Kidney capillary endothelial cell (primary cell): ENCODE data around the gene GPR161.
A peak's percentile ranks its signal among the peaks of the same experiment; 100 is the strongest.
"Not testable (repeated sequence)": the region's sequence is repeated elsewhere in the genome, so short reads cannot be mapped to it uniquely, and the experiment has no call there.

Experiments used
- DNase-seq: peaks from one replicate; pipeline ENCODE4 v3.0.0-alpha.2; 2018; ENCODE audit warnings: low spot score

GPR161 gene, protein sequence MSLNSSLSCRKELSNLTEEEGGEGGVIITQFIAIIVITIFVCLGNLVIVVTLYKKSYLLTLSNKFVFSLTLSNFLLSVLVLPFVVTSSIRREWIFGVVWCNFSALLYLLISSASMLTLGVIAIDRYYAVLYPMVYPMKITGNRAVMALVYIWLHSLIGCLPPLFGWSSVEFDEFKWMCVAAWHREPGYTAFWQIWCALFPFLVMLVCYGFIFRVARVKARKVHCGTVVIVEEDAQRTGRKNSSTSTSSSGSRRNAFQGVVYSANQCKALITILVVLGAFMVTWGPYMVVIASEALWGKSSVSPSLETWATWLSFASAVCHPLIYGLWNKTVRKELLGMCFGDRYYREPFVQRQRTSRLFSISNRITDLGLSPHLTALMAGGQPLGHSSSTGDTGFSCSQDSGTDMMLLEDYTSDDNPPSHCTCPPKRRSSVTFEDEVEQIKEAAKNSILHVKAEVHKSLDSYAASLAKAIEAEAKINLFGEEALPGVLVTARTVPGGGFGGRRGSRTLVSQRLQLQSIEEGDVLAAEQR

GRCh38 chr1:168136709-168137514 is at the start of gene GPR161:
TSS of gene GPR161 (minus strand) at chr1:168136930. CDS start at chr1:168104850, 32,080 bp downstream.
- DNase-seq = peak; percentile 34

GRCh38 chr1:168181063-168181720 is 44.5 kb upstream of the GPR161 start:
- DNase-seq = not testable (repeated sequence)

DNA sequence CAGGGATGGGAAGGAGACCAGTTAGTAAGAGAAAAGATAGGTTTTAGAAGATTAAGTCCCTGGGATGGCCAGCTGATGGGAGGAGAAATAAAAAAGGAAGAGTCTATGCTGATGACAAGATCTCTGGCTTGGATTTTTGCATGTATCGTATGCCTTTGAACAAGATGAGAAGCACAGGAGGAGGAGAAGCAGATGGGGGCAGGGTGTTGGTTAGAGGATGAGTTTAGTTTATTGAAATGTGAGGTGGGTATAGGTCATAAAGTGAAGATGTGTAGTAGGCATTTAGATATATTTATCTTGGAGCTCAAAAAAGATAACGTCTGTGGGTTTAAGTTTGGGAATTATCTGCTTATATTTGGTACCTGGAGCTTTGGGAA is 43.4 kb upstream of the GPR161 start:
- DNase-seq = no peak

DNA sequence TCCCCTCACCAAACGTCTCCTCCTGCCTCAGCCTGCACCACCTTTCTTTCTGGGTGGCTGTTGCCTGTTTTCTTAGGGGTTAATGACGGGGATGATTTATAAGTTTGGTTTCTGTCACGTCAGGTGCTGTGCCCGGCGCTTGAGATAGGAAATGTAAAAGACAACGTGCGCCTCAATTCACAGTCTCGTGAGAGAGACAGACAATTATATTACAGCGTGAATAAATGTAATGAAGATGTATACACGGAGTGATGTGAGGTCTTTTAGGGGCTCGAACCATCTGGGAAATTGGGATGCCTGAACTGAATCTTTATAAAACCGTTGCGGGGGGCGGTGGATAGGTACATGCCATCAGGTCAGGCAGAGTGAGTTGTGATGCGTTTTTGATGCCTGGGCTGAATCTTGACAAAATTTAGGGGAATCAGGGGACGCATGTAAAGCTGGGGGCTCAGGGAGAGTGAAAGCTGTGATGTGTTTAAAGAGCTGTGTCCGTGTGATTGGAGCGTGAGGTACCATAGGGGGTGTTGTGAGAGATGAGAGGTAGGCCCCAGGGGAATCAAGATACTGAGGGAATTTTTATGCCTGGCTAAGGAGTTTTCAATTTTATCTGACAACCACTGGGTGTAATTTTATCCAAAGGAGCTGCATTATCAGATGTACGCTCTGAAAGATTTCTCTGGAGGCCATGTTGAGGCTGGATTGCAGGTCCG is 42.9 kb upstream of the GPR161 start:
- DNase-seq = no peak

DNA sequence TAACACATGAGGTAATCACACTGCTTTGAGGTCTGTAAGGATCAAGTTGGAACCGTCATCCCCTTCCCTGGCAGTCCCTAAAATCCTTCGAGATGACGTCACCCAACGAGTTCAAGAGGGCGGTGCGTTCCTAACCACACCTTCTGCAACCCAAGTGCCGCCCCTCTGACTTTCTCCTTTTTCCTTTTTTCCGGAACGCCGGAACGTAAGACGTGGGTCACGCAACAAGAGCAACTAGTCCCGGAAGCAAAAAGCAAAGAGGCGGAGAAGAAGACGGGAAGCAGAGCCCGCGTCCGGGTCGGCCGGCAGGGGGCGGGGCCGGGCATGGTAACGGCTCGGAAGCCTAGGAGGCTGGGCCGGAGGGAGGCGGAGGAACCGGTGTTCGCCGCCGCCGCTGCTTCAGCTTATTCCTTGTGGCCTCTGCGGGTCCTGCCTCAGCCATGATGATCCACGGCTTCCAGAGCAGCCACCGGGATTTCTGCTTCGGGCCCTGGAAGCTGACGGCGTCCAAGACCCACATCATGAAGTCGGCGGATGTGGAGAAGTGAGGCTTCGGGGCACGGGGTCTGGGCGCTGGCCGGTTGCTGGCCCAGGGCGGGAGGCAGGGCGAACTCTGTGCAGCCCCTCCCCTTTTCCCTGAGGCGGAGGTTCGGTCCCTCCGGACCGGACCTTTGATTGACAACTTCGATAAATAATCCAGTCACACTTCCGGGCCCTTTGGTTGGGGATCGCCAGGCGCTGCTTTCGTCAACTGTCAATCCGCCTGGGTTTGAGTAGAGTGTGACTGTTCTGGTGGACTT is 42.1 kb upstream of the GPR161 start, which contains the start of gene TIPRL:
Gene TIPRL (plus strand): TSS at position 325 of the 800 bp plus-strand sequence. CDS start 116 bp downstream, at position 441.
- DNase-seq = peak; percentile 92

DNA sequence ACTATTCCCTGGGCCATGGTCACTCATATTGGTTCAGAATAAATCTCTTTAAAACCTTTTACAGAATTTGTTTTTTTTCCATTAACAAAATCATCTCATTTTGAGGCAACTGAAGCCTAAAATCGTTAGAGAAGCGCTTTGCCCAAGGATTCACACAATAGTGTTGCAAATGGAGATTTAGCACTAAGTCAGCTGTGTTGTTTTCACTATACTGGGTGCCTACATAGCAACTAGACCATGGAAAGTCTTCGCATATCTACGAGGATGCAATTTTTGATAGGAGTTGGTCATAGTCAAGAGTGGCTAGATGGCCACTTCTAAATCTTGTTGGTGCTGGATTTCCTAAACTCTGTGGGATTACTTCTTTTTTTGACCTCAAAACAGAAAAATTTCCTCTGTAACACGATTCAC is 41.5 kb upstream of the GPR161 start:
- no peak for DNase-seq

DNA sequence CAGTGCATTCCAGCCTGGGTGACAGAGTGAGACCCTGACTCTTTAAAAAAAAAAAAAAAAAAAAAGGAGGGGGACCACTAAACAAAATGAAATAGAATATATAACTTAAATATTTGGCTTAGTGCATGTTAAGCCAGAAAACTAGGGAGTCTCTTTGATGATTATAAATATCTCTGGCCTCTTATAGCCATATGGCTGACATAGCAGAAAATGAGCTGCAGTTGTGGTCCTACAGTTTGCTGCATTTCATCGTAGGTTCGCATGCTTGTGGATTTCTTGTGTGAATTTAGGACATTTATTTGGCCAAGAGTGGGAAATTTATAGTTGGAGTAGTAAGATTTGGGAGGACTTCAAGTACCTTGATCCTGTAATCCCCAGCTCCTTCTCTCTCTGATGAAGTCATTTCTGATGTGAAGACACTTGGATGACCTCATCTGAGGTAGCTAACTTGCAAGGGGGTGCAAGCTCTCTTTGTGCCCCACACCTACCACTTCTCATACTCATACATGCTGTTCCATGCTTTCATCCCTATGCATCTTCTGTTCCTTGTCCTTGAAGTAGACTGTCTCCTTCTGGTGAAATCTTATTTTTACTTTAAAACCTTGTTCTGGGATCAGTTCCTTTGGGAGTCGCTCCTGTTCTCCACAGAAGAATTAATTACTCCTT is 35.7 kb upstream of the GPR161 start:
- no peak for DNase-seq

- no peak for DNase-seq
Measured at GRCh38 chr1:168170564-168171508, 34.1 kb upstream of the GPR161 start.

DNA sequence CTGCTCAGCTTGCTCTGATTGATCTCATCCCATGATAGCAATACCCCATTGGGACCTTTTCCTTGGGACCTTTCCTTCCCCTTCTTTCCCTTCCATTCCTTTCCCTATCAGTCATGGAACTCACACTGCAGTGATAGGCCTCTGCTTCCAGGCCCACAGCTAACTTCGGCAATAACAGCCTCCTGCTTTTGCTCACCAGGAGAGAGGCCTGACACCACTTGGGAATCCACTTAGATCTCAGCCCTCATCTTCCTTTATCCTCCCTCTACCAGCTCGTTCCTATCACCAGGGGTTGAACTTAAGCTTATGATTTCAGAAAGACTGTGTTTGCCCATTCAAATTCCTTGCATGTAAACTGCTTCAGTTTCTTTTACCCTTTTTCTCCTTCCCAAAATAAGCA is 31.1 kb upstream of the GPR161 start:
- DNase-seq = no peak

DNA sequence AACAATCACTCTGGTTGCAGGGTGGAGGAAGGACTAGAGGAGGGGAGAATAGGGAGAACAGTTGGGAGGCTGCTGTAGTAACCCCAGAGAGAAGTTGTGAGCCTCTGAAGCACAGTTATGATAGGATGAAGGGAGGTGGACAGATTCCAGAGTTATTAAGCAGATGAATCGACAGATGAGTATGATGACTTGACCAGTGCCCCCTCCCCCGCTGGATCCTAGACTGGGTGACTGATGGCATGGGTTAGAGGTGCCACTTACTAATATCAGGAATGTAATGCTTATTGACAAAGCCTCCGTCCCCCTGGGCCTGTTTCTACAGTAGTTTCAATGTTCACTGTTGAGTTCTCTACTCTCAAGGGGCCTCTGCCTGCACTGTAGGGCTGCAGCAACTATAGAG is 28.0 kb upstream of the GPR161 start:
- DNase-seq = no peak

DNA sequence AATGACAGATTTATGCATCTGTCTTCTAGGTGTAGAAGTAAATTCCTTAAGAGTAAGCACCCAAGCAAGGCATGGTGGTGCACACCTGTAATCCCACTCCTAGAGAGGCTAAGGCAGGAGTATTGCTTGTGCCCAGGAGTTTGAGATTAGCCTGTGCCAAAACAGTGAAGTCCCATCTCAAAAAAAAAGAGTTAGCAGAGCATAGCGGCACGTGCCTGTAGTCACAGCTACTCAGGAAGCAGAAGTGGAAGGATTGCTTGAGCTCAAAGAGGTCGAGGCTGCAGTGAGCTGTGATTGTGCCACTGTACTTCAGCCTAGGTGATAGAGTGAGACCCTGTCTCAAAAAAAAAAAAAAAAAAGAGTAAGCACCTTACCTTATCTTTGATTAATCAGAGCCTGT is 26.9 kb upstream of the GPR161 start:
- DNase-seq = no peak

GRCh38 chr1:168161459-168161858 is 24.7 kb upstream of the GPR161 start:
- DNase-seq = no peak

DNA sequence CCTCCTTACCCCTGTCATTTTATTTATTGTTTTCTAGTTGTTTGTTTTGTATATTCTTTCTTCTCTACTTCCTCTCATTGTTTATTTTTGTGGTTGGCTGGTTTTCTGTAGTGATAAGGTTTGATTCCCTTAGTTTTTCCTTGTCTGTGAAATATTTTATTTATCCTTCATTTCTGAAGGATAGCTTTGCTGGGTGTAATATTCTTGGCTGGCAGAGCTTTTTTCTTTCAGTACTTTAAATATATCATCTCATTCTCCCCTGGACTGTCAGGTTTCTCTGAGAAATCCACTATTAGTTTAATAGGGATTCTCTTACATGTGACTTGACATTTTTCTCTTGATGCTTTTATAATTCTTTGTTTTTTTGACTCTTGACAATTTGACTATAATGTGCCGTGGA is 23.2 kb upstream of the GPR161 start:
- no peak for DNase-seq

DNA sequence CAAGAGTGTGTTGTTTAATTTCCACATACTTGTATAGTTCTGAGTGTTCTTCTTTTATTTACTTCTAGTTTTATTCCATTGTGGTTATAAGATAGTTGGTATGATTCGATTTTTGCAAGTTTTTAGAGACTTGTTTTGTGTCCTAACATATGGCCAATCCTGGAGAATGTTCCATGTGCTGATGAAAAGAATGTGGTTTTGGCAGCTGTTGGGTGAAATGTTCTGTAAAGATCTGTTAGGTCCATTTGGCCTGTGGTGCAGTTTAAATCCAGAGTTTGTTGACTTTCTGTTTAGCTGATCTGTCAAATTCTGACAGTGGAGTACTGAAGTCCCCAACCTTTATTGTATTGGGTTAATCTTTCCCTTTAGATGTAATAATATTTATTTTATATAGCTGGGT is 22.5 kb upstream of the GPR161 start:
- no peak for DNase-seq

- DNase-seq = no peak
Measured at GRCh38 chr1:168157638-168158037, 20.9 kb upstream of the GPR161 start.

DNA sequence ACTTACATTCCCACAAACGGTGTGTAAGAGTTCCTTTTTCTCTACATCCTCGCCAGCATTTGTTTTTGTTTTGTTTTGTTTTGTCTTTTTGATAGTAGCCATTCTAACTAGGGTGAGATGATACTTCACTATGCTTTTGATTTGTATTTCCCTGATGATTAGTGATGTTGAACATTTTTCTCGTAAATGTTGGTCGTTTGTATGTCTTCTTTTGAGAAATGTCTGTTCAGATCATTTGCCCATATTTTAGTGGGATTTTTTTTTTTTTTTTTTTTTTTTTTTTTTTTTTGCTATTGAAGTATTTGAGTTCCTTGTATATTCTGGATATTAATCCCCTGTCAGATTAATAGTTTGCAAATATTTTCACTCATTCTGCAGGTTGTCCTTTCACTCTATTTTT is 19.2 kb upstream of the GPR161 start:
- no peak for DNase-seq

- DNase-seq = not testable (repeated sequence)
Measured at GRCh38 chr1:168154707-168155106, 18.0 kb upstream of the GPR161 start.

DNA sequence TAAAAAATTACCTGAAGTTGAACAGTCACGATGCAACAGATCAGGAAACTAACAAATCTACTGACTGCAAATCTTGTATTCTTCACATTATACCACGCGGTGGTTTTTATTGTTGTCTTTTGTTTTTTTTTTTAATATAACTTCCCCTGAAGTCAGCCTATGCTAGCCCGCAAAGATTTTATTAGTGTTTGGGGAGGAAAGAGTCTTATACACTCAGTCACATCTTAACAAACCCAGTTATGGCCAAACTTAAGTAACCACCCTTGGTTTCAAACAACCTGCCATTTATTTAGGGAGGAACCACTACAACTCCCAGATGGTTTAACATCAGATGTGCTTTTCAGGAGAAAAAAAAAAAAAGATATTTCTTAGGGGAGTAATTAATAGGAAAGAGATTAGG is 15.2 kb upstream of the GPR161 start:
- no peak for DNase-seq

GRCh38 chr1:168150283-168150682 is 13.6 kb upstream of the GPR161 start:
- DNase-seq = no peak
